ENCODE measurements around the gene GRIN3B.

GRIN3B gene

GRCh38 chr19:1000095-1000494 is at the start of gene GRIN3B:
Gene GRIN3B, plus strand, starts transcription at chr19:1000419. Its CDS starts 19 bp downstream, at chr19:1000438.
- peak; percentile 75 for TF ChIP-seq CTCF (conservative IDR thresholded peaks at IDR 0.05)
- no peak within 1 kb of the TSS for H3K27ac ChIP-seq

- TF ChIP-seq CTCF (conservative IDR thresholded peaks at IDR 0.05): no peak
- peak overlapping the region; percentile 80 for H3K27ac ChIP-seq
Observed at GRCh38 chr19:952049-952679, 48.1 kb upstream of the GRIN3B start.

GRCh38 chr19:952680-953444 is 47.4 kb upstream of the GRIN3B start:
- H3K27ac ChIP-seq: peak overlapping the region; percentile 80

GRCh38 chr19:953445-954271 is 46.6 kb upstream of the GRIN3B start:
- no peak for TF ChIP-seq CTCF (conservative IDR thresholded peaks at IDR 0.05)
- H3K27ac ChIP-seq: peak overlapping the region; percentile 80; the same call in 1 of the 2 replicates

More at GRCh38 chr19:952680-953444, 47.4 kb upstream of the GRIN3B start:
- no peak for TF ChIP-seq CTCF (conservative IDR thresholded peaks at IDR 0.05)

- TF ChIP-seq CTCF (conservative IDR thresholded peaks at IDR 0.05): no peak
- no peak overlapping the region for H3K27ac ChIP-seq
Observed at GRCh38 chr19:954272-954671, 45.9 kb upstream of the GRIN3B start.

- no peak overlapping the region for H3K27ac ChIP-seq
- TF ChIP-seq CTCF (conservative IDR thresholded peaks at IDR 0.05): no peak
Observed at GRCh38 chr19:954672-955494, 45.3 kb upstream of the GRIN3B start.

Measured in VCaP (cell line).